GM12891 (cell line): ENCODE results near the gene RASAL1.

Source experiments
- POLR2A ChIP-seq: IDR thresholded peaks from 2 replicates; pipeline ENCODE4 v1.6.1; 2011; ENCODE audit warnings: low read depth, low read length, control low read depth
- POLR2AphosphoS5 ChIP-seq: IDR thresholded peaks from 2 replicates; pipeline ENCODE4 v1.6.1; 2011; ENCODE audit warnings: low read depth, low read length, control low read depth
- POU2F2 ChIP-seq: IDR thresholded peaks from 2 replicates; pipeline ENCODE4 v1.6.1; 2011; ENCODE audit warnings: low read depth, mild to moderate bottlenecking, control low read depth, low read length, moderate library complexity
- SPI1 ChIP-seq: IDR thresholded peaks from 2 replicates; pipeline ENCODE4 v1.6.1; 2011; ENCODE audit warnings: low read depth, low read length, control low read depth
- TAF1 ChIP-seq: IDR thresholded peaks from 2 replicates; pipeline ENCODE4 v1.6.1; 2011; ENCODE audit warnings: low read depth, low read length, control low read depth

- TF ChIP-seq POLR2AphosphoS5, result no peak
- no peak for TF ChIP-seq POLR2A
- no peak for TF ChIP-seq TAF1
- TF ChIP-seq SPI1, result no peak
- TF ChIP-seq POU2F2, result no peak
Observed at GRCh38 chr12:113146999-113147398, 11.4 kb upstream of the RASAL1 start.
